LoVo (cell line): ENCODE results near the gene ABCA3.
"Not testable (repeated sequence)": the region's sequence is repeated elsewhere in the genome, so short reads cannot be mapped to it uniquely, and the experiment has no call there.

Experiments used
- DNase-seq: peaks from one replicate; pipeline ENCODE4 v3.0.0-alpha.2; 2016; ENCODE audit warnings: low spot score

Gene ABCA3

DNA sequence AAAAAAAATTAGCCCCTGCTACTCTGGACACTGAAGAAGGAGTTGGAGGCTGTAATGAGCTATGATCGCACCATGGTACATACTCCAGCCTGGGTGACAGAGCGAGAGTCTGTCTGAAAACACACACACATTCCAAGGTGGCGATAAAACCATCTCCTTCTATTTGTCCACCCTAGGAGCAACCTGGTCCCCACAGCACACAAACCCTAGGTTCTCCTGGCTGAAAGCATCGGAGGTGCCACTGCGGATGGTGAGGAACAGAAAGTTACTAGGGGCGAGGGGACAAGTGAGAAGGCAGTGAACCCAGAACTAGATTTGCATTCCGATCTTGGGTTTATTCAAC, 87.8 kb downstream of the ABCA3 start:
- no peak for DNase-seq

DNA sequence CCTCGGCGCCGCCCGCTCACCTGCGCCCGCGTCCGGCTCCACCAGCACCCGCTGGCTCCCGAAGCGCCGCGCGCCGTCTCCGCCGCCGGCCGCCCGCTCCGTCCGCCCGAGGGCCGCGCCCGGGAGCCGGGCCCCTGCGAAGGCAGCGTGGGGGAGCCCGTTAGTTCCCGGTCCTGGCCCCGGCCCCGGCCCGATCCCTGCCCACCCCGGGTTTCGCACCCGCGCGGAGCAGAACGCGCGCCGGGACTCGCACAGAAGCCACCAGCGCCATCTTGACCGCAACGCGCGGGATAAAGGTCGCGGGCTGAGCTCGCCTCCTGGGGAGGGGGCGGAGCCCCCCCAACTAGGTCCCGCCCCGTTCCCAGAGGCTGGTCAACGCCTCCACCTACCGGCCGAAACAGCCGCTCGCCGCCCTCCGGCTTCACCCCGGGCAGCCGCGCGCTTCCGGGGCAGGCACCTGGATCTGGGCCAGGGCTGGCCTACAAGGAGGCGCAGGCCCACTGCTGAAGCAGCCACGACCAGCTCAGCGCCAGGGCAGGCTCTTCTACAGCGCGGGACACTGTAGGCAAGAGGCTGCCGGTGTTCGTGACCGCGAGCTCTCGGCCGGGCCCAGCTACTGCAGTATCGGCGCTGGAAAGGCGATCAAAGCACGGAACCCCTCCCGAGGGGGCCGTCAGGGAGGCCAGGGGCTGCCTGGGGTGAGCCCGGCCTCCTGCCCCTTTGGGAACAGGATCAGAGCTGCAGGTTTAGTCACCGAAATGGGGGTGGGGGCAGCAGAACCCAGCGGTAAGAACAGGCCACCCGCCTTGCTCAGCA, 89.0 kb downstream of the ABCA3 start, which contains the start of gene ECI1:
Gene ECI1, minus strand, starts transcription at position 292 of the 816 bp plus-strand sequence. Its CDS starts 21 bp downstream, at position 271.
- DNase-seq: peak; percentile 98

DNA sequence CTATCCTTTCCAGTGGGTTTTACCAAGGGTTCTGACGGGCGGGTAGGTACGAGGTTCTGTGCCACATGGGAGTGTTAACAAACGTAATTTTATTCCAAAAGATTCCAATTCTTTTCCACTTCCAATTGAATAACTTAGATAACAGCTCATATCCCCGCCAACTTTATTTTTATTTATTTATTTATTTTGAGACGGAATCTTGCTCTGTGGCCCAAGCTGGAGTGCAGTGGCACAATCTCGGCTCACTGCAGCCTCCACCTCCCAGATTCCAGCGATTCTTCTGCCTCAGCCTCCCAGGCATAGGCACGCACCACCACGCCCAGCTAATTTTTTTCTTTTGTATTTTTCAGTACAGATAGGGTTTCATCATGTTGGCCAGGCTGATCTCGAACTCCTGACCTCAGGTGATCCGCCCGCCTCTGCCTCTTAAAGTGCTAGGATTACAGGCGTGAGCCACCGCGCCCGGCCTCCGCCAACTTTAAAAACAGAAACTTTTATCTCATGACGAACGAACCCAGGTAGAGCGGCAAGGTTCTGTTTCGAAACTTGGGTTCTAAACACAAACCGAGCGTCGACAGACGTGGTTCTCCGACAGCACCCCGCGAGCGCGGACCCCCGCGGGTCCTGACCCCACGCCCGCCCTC, 89.8 kb downstream of the ABCA3 start:
- DNase-seq: peak; percentile 42

DNA sequence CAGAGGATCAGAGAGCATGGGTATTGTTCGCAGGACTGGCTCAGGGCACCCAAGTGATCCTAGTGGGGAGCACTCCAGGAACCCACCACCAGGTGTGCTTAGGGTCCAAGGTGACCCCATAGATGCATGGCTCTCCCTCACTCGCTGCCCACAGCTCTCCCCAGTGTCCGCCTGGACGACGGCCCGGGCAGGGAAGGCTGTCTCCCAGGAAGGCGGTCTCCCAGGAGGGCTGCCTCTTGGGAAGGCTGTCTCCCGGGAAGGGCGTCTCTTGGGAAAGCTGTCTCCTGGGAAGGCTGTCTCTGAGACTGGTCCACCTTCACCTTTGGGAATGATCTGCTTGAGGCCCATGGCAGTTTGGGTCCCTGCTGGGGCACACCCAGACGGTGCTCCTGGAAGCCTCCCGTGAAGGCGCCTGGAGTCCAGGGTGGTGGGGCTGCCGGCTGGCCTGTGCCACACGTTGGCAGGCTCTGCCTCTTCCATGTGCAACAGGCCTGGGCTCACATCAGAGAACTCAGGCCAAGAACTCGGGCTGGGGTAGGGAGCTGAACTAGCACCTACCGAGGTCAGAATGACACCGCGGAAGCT, 94.1 kb downstream of the ABCA3 start:
- DNase-seq: no peak

DNA sequence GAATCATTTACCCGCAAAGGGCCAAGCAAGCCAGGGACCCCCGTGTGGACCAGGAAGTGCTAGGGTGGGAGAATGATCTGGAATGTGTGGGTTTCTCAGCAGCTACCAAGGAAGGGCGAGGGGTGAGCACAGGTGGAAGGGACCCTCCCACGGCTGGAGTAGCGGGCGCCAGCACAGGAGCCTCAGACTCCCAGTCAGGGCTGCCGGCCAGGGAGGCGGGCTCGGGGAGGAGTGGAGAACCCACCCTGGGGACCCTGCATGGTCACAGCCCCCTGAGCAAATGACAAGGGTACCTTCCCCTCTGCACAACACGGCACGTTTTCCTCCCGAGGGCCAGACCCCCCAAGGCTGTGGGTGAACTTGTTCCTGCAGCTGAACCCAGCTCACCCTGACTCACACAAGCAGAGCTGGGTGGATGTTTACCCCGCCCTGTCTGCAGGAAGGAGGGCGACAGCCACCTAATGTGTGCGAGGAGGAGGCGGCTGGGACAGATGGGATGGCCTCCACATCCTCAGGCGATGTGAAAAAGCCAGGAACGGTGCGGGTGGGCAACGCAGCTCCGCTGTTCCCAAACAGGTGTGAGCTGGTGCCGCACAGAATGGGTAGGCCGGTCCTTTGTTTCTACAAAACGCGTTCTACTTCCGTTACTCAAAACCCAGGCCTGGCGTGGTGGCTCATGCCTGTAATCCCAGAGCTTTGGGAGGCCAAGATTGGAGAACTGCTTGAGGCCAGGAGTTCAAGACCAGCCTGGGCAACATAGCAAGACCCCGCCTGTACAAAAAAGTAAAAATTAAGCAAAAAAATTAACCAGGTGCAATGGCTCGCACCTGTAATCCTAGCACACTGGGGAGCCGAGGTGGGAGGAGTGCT, 95.4 kb downstream of the ABCA3 start:
- DNase-seq: no peak

DNA sequence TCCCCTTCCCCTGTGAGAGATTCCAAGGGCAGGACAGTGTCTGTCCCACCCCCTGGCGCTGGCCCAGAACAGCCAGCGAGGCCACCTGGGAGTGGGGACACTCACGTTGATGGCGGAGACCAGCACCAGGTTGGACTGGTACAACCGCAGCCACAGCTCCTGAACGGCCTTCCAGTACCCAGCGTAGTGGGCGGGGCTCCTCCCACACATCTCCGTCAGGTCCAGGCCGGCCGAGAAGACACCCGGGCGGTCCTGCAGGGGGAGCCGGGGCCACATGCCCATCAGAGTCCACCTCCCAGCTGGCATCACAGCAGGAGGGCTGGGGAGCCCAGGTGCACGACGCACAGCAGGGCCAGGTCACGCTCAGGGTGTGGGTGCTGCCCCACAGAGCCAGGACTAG, 96.2 kb downstream of the ABCA3 start:
- DNase-seq: no peak

DNA sequence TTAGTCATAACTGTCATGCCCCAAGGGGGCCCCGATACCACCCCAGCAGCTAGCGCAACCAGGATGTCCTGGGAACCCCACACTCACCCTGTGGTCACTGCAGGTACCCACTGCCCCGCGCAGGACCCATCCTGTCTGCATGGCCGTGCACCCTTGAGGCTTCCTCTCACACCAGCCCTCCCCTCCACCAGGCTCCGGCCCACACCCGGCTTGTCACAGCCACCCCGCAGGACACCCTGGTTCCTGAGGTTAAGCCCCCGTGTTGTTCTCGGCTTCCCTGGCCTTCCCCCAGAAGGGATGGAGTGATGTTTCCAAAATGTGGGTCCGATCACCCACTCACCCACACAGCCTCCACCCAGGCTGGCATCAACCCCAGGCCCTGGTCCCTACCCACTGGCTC, 96.7 kb downstream of the ABCA3 start:
- no peak for DNase-seq

DNA sequence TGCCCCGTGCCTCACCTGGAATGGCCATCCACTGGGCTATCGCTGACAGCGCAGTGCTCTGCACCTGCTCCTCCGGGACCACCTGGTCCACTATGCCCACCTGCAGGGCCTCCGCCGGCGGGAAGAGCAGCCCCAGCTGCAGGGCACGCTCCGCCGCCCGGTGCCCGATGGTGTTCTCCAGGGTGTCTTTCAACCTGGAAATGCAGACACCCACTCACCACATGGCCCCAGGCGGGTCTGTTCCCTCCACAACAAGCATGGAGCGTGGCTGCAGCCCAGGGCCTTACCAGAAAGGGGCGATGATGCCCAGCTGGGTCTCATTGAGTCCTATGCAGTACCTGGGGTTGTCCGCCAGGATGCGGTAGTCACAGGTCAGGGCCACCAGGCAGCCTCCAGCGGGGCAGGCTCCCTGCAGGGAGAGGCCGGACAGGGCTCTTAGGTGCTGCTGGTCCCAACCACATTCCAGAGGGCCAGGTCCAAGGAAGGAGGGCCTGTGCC, 97.4 kb downstream of the ABCA3 start:
- DNase-seq: no peak

DNA sequence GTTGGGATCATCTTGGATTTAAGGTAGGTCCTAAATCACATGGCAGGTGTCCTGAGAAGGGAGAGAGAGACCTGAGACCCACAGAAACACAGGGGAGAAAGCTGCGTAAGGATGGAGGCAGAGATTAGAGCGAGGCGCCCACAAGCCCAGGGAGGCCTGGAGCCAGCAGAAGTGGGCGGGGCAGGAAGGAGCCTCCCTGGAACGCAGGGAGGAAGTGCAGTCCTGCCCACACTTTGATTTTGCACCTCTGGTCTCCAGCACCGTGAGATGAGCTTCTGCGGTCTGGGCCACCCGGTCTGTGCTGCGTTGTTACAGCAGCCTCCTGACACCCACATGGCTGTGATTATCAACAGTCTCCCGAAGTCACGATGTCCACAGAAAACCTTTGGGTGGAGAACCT, 97.9 kb downstream of the ABCA3 start:
- no peak for DNase-seq

DNA sequence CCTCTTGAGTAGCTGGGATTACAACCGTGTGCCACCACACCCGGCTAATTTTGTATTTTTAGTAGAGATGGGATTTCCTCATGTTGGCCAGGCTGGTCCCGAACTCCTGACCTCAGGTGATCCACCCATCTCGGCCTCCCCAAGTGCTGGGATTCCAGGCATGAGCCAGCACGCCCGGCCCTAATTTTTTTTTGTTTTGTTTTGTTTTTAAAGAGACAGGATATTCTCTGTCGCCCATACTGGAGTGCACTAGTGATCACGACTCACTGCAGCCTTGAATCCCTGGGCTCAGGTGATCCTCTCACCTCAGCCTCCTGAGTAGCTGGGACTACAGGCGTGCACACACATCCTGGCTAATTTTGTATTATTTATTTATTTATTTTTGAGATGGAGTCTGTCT, 100.2 kb downstream of the ABCA3 start:
- DNase-seq: not testable (repeated sequence)

DNA sequence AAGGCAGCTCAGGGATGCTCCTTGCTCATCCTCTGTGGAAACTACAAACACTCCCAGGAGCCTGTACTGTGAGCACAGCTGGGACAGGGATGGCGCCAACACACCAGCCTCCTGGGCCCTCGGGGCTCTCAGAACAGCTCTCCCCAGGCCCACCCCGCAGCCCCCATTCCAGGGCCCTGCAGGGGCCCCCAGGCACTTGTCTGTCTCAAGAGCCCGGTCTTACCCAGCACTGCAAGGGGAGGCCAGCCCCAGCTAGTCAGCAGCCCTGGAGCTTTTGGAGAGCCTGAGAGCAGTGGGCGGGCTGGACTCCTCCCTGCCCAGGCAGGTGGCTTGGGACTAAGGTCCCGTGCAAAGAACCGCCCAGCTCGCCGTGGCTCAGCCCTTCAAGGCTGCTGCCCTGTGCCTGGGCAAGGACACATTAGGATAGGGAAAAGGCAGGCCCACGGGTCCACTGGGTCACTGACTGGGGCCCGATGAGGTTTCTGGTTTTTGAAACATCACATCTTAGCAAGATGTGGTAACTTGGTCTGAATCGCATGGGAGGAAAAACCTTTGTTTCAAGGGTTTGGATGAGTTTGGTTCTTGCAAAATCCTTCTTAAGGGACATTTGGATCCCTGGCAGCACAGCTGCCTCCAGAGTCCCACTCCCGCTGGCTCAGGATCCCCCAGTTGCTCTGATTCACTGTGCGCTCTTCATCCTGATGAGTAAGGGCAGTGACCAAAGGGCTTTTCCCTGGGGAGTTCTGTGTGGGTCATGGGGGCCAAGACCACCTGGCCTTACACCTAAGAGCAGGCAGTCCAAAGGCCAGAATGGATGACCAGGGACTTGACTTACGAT, 101.5 kb downstream of the ABCA3 start:
- no peak for DNase-seq

DNA sequence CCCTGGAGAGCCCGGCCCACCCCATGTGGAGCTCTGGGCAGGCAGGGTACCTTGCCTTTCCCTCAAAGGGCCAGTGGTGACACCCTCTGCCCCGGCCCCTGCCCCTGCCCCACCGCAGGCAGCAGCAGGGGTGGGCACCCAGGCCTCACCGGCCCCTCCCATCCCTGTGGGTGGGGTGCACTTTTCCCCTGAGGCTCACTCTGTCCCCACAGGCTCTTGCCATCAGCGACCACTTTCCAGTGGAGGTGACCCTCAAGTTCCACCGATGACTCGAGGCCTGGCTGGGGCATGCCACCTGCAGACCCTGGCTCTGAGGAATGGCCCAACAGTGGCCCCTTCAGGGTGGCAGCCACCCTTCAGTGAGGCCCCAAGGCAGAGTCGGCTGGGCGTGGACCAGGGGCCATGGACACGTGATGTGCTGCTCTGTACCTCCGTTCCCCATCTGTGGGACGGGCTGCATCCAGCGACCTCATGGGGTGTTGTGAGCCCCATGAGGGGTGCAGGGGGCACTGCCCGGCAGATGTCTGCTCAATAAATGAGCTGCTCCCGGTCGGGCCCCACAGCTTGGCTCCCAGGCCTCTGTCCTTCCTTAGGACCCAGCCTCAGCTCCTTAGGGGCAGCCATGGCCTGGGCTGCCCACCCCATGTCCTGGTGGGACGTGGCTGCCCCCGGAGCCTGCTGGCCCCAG, 102.2 kb downstream of the ABCA3 start:
- no peak for DNase-seq

DNA sequence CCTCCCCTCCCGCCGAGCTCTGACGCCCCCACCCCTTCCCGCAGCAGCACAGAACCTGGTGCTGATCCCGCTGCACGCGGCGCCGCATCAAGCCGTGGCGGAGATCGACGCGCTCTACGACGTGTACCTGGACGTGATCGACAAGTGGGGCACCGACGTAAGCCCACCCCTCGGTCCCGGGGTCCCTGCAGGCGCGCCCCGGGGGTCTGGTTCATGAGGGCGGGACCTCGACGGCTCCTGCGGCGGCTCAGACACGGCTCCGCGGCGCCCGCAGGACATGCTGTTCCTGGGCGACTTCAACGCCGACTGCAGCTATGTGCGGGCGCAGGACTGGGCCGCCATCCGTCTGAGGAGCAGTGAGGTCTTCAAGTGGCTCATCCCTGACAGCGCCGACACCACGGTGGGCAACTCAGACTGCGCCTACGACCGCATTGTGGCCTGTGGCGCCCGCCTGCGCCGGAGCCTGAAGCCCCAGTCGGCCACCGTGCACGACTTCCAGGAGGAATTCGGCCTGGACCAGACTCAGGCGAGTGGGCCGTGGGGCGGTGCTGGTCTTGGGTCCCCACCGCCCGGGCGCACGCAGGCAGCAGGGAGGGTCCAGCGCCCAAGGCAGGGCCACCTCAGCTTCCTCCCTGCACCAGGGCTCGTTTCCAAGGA, 102.9 kb downstream of the ABCA3 start:
- DNase-seq: no peak

DNA sequence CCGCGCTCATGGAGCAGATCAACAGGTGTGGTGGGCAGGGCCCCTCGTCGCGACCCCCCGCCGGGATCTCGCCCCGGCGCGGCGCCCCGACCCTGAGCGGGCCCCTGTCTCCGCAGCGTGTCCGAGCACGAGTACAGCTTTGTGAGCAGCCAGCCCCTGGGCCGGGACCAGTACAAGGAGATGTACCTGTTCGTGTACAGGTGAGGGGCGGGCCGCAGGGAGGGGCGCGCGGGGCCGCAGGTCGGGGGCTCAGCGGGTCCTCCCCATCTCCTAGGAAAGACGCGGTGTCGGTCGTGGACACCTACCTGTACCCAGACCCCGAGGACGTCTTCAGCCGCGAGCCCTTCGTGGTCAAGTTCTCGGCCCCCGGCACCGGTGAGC, 103.4 kb downstream of the ABCA3 start:
- no peak for DNase-seq

DNA sequence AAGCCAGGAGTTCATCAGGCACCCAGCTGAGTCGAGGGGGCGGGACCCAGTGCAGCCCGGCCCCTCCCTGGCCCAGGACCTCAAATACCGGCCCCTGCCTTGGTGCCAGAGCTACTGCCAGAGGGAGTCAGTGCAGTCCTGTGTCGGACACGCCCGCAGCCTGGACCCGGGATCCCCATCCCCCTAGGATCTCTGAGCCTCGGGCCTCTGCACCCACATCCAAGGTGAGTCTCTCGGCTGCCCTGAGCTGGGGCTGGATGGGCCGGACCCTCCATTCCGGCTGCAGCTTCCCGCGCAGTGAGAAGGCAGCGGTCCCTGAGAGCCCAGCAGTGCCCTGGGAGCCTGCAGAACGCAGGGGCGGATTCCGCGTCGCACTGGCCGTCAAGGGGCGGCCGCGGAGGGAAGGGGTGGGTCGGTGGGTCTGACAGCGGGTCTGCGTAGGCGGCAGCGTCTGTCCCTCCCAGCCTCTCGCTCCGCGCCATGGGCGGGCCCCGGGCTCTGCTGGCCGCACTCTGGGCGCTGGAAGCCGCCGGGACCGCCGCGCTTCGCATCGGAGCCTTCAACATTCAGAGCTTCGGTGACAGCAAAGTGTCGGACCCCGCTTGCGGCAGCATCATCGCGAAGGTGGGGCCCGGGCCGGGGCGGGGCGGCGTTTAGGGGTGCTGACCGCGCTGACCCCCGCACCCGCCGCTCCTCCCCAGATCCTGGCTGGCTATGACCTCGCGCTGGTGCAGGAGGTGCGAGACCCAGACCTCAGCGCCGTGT, 104.0 kb downstream of the ABCA3 start, which contains the start of gene DNASE1L2:
Gene DNASE1L2, plus strand, starts transcription at position 108 of the 765 bp plus-strand sequence. Its CDS starts 373 bp downstream, at position 481.
- DNase-seq: no peak

DNA sequence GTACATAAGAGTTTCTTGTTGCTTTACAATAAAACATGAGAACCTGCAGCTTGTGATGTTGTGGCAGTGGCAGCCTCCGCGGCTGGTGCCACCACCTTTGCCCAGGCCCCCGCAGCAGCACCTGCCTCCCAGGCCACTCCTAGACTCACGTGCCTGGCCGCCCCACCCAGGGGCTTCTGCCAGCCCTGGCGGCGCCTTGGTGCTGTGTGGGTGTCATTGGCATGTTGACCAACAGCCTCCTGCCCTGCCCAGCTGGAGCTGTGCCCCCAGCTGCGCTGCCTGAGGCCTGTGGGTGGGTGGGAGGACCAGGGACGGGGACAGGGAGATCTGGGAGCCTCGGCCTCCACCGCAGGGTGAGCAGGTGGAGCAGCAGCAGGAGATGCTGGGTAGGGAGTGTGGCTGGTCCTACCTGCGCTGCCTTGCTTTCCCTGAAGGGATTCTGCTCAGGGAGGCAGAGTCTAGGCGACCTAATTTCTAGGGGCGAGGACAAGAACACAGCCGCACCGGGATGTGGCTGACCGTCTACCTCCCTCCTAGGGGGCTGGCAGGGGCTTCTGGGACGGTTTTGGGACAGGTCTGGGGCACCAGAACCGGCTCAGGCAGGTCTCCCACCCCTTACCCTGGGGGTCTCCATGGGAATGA, 104.7 kb downstream of the ABCA3 start:
- DNase-seq: no peak

DNA sequence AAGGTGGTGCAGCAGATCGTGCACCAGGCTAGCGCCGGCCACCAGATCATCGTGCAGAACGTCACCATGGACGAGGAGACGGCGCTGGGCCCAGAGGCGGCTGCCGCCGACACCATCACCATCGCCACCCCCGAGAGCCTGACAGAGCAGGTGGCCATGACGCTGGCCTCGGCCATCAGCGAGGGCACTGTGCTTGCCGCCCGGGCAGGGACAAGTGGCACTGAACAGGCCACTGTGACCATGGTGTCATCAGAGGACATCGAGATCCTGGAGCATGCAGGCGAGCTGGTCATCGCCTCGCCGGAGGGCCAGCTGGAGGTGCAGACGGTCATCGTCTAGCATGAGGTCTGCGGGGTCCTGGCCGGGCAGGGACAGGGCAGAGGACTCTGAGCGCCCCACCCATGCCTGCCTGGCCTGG, 105.3 kb downstream of the ABCA3 start:
- no peak for DNase-seq

DNA sequence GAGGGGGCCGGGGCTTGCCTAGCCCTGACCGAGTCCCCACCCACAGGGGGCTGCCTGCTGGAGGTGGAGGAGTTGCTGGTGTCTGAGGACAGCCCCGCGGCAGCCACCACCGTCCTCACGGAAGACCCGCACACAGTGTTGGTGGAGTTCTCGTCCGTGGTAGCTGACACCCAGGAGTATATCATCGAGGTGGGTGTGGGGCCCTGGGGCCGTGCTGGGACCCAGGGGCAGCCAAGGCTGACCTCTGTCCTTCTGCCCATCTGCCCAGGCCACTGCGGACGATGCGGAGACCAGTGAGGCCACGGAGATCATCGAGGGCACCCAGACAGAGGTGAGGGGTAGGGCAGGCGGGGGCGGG, 105.7 kb downstream of the ABCA3 start:
- no peak for DNase-seq
